Epithelial cell of proximal tubule (primary cell): ENCODE data around the gene MAGI2. TPM values are rescaled to one million over a fixed set of nuclear protein-coding genes. Genes with fewer than 3 reads are reported as not detected.

Experiments
- DNase-seq: peaks from one replicate; pipeline ENCODE4 v3.0.0-alpha.2; 2011; ENCODE audit warnings: low read depth
- H3K4me3 ChIP-seq: 2 replicates; pipeline ENCODE4 v1.5.1; 2011; ENCODE audit warnings: low read depth, mild to moderate bottlenecking, low read length
- total RNA-seq: library from RNA; depleted of rRNA; stranded (reverse); fragments of >200 nt; gene quantifications from 2 replicates; pipeline ENCODE4 v1.2.3, GENCODE V29; 2015
- TF ChIP-seq, protein P1 (sequence below): conservative IDR thresholded peaks from 2 replicates; pipeline ENCODE4 v1.5.1; 2012; ENCODE audit warnings: low read depth, mild to moderate bottlenecking, low read length

Gene MAGI2
- total RNA-seq, 1 donor from 2014 or later, result 0.92 TPM

DNA sequence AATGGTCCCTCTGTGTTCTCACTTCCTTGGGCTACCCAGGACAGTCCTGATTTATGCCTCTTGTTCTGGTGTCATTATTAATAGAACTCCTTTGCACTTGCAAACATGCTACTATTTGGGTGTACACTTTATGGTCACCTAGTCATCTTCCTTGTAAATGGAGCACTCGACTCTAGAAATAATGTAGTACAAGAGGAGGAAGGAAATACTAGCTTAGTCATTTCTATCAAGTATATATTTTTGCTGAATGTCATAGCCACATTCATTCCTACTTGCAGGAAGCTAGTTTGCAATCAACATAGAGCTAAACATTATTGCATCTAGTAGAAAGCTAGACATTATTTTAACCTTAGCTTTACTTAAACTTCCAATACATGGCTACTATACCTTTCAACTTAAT, 335.3 kb downstream of the MAGI2 start:
- no peak for DNase-seq
- TF ChIP-seq, protein P1, sequence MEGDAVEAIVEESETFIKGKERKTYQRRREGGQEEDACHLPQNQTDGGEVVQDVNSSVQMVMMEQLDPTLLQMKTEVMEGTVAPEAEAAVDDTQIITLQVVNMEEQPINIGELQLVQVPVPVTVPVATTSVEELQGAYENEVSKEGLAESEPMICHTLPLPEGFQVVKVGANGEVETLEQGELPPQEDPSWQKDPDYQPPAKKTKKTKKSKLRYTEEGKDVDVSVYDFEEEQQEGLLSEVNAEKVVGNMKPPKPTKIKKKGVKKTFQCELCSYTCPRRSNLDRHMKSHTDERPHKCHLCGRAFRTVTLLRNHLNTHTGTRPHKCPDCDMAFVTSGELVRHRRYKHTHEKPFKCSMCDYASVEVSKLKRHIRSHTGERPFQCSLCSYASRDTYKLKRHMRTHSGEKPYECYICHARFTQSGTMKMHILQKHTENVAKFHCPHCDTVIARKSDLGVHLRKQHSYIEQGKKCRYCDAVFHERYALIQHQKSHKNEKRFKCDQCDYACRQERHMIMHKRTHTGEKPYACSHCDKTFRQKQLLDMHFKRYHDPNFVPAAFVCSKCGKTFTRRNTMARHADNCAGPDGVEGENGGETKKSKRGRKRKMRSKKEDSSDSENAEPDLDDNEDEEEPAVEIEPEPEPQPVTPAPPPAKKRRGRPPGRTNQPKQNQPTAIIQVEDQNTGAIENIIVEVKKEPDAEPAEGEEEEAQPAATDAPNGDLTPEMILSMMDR, result no peak
- no peak overlapping the region for H3K4me3 ChIP-seq

DNA sequence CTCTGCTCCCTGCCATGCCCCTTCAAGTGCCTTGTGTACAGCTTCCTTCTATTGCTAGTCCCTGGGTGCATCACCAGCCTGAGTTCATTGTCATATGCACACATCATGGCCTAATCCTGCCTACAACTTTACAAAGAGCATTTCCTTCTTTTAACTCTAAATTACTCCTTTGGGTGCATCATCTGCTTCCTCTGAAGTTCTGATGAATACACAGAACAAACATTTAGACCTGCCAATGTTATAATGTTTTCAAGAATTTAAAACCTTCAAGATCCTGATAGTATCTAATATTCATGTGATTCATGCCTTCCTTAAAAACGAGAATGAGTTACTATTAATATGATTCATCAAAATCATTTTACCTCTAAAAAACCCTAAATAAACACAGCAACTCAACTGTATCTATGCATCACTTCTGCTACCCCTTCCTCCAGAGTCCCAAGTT, 357.1 kb downstream of the MAGI2 start:
- TF ChIP-seq, protein P1, result no peak
- H3K4me3 ChIP-seq, result no peak overlapping the region
- no peak for DNase-seq

DNA sequence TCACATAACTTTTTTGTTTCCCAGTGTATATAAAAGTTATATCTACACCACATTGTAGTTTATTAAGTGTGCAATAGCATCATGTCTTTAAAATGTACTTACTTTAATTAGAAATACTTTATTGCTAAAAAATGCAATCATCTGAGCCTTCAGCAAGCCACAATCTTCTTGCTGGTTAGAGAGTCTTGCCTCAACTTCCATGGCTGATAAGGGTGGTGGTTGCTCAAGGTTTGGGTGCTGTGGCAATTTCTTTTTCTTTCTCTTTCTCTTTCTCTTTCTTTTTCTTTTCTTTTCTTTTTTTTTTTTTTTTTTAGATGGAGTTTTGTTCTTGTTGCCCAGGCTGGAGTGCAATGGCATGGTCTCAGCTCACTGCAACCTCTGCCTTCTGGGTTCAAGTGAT, 360.0 kb downstream of the MAGI2 start:
- no peak overlapping the region for H3K4me3 ChIP-seq
- DNase-seq, result no peak

DNA sequence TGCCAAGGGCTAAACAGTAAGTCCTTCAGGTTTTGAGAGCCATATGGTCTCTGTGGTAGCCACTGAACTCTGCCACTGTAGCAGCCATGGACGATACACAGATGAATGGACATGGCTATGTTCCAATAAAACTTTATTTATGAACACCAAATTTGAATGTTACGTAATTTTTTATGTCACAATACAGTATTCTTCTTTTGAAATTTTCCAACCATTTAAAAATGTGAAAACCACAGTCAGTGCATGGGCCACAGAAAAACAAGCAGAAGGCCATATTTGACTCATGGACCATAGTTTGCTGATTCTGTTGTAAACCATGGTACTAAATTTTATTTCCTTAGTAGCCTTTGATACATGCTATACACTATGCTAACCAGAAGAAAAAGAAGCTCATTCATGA, 361.8 kb downstream of the MAGI2 start:
- H3K4me3 ChIP-seq, result no peak overlapping the region
- TF ChIP-seq, protein P1, result no peak
- no peak for DNase-seq

More for the DNA sequence above, 360.0 kb downstream of the MAGI2 start:
- TF ChIP-seq, protein P1, result no peak

DNA sequence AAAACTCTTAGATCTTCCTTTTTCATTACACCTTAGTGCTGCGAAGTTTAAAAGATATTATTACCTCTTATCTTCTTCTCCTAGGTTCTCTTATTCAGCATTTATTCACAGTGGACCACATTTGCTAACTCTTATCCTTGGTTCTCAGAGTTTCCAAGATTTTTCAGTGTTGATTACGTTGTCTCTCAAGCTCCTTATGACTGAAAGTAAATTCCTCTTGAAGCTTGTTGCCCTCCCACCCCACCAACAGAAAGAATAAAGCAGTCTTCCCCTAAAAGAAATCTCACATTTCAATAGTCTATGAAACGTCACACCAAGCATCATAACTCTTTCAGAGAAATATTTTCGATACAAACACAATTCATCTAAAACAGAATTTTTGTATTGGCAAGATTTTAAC, 362.5 kb downstream of the MAGI2 start:
- no peak for DNase-seq
- TF ChIP-seq, protein P1, result no peak
- no peak overlapping the region for H3K4me3 ChIP-seq

DNA sequence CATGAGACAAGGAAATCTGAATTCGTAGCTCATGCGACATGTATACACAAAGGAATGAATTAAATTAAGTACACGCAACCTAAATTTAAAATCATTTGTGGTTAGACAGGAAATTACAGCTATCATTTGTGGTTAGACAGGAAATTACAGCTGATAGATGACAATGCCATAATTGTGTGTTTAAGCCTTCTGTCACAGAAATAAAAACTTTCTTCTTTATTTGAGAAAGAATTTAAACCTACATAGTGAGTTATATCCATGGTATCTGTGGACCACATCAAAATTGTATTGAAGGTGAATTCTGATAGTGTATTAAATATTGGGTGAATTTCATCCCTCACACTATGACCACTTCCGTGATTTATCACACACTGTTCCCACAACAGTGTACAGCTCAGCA, 362.9 kb downstream of the MAGI2 start:
- DNase-seq, result no peak
- H3K4me3 ChIP-seq, result no peak overlapping the region
- TF ChIP-seq, protein P1, result no peak

DNA sequence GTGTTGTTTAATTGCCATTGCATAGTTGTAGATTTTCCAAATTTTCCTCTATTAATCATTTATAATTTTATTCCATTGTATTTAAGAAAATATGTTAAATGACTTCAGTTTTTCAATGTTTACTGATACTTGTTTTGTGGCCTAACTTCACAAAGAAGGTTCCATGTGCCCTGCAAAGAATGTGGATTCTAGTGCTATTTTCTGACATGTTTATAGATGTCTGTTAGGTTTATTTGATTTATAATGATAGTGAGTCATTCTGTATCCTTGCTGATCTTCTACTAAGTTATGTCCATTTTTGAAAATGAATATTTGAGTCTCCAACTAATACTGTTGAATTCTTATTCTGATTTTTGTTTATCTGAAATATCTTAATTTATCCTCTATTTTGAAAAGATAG, 369.0 kb downstream of the MAGI2 start:
- no peak for DNase-seq
- TF ChIP-seq, protein P1, result no peak
- H3K4me3 ChIP-seq, result no peak overlapping the region
